HG02759 (cell line): ENCODE data around the gene LAGE3.

Source experiments
- ATAC-seq: cut with Tn5 transposase; IDR thresholded peaks from one replicate; pipeline ENCODE4 v1.9.1; 2021; ENCODE audit warnings: mild to moderate bottlenecking, moderate library complexity; ENCODE audit not compliant: unreplicated experiment

LAGE3 gene

GRCh38 chrX:154481195-154481594, 2.1 kb upstream of the LAGE3 start:
- no peak for ATAC-seq

- no peak for ATAC-seq
Measured at GRCh38 chrX:154477891-154478477, 1.1 kb downstream of the LAGE3 start.

GRCh38 chrX:154476821-154477220, 2.3 kb downstream of the LAGE3 start:
- no peak for ATAC-seq

- no peak for ATAC-seq
Measured at GRCh38 chrX:154473683-154474082, 5.4 kb downstream of the LAGE3 start.

- no peak for ATAC-seq
Measured at GRCh38 chrX:154472685-154473632, 6.1 kb downstream of the LAGE3 start.

GRCh38 chrX:154471839-154472684, 7.0 kb downstream of the LAGE3 start:
- ATAC-seq, result no peak

GRCh38 chrX:154470914-154471568, 8.0 kb downstream of the LAGE3 start:
- no peak for ATAC-seq

GRCh38 chrX:154470434-154470833, 8.6 kb downstream of the LAGE3 start:
- ATAC-seq, result no peak

- ATAC-seq, result no peak
Measured at GRCh38 chrX:154469880-154470279, 9.2 kb downstream of the LAGE3 start.

GRCh38 chrX:154469114-154469513, 10.0 kb downstream of the LAGE3 start:
- ATAC-seq, result no peak

- ATAC-seq, result no peak
Measured at GRCh38 chrX:154468217-154468616, 10.9 kb downstream of the LAGE3 start.

GRCh38 chrX:154467556-154467955, 11.5 kb downstream of the LAGE3 start:
- no peak for ATAC-seq

GRCh38 chrX:154466907-154467306, 12.2 kb downstream of the LAGE3 start:
- no peak for ATAC-seq

- ATAC-seq, result no peak
Measured at GRCh38 chrX:154466036-154466435, 13.0 kb downstream of the LAGE3 start.

- no peak for ATAC-seq
Measured at GRCh38 chrX:154465601-154466000, 13.5 kb downstream of the LAGE3 start.

GRCh38 chrX:154464806-154465365, 14.2 kb downstream of the LAGE3 start:
- no peak for ATAC-seq

GRCh38 chrX:154463611-154464220, 15.4 kb downstream of the LAGE3 start:
- ATAC-seq, result no peak

- ATAC-seq, result no peak
Measured at GRCh38 chrX:154462396-154462795, 16.7 kb downstream of the LAGE3 start.

GRCh38 chrX:154460326-154460725, 18.8 kb downstream of the LAGE3 start:
- ATAC-seq, result no peak

GRCh38 chrX:154459832-154460231, 19.2 kb downstream of the LAGE3 start:
- no peak for ATAC-seq
